Upper lobe of left lung (tissue), 4 donors: Measurements from ENCODE around the gene IQSEC1.

Experiments used
- EP300 ChIP-seq, 4 donors: sonication (generic); formaldehyde crosslinking; IDR thresholded peaks; one replicate each; pipeline ENCODE4 v1.5.1; 2017; ENCODE audit warnings: antibody characterized with exemption in 4 of 4, control low read depth in 2 of 4
- POLR2A ChIP-seq, 4 donors: fragments of 450-650 bp; IDR thresholded peaks; one replicate each; pipeline ENCODE4 v1.5.1; 2016 to 2017; ENCODE audit warnings: antibody characterized with exemption in 4 of 4, mild to moderate bottlenecking in 2 of 4
- TF ChIP-seq, protein P1 (sequence below), 6 experiments: fragments of 450-650 bp in 4 of 6; fragments of 200-600 bp in 2 of 6; sonication (generic) in 2 of 6; IDR thresholded peaks; one replicate each; pipeline ENCODE4 v1.5.1; 2016 to 2019; ENCODE audit warnings: antibody characterized with exemption in 6 of 6

DNA sequence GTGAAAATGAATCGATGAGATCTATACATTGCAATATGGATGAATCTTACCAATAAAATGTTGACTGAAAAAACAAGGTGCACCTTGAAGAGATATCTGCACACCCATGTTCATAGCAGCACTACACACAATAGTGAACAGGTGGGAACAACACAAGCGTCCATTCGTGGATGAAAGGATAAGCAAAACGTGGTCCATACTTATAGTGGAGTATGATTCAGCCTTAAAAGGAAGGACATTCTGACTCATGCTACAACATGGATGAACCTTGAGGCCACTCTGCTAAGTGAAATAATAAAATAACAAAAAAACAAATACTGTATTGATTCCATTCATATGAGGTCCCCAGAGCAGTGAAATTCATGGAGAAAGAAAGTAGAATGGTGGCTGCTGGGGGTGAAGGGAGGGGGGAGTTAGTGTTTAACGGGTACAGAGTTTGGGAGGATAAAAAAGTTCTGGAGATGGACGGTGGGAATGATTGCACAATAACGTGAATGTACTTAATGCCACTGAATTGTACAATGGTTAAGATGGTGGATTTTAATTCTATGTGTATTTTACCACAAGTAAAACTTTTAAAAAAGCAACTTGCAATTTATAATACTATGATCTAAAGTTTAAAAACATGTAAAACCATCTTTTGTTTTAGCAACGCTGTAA, 35.6 kb downstream of the IQSEC1 start:
- TF ChIP-seq, protein P1, sequence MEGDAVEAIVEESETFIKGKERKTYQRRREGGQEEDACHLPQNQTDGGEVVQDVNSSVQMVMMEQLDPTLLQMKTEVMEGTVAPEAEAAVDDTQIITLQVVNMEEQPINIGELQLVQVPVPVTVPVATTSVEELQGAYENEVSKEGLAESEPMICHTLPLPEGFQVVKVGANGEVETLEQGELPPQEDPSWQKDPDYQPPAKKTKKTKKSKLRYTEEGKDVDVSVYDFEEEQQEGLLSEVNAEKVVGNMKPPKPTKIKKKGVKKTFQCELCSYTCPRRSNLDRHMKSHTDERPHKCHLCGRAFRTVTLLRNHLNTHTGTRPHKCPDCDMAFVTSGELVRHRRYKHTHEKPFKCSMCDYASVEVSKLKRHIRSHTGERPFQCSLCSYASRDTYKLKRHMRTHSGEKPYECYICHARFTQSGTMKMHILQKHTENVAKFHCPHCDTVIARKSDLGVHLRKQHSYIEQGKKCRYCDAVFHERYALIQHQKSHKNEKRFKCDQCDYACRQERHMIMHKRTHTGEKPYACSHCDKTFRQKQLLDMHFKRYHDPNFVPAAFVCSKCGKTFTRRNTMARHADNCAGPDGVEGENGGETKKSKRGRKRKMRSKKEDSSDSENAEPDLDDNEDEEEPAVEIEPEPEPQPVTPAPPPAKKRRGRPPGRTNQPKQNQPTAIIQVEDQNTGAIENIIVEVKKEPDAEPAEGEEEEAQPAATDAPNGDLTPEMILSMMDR (IDR thresholded peaks at IDR 0.05), result no peak
- TF ChIP-seq POLR2A (IDR thresholded peaks at IDR 0.05) (no peak), EP300 (IDR thresholded peaks at IDR 0.05) (no peak)
